ENCODE measurements around the gene RPS15.
A peak's percentile ranks its signal among the peaks of the same experiment; 100 is the strongest.

RPS15 gene

DNA sequence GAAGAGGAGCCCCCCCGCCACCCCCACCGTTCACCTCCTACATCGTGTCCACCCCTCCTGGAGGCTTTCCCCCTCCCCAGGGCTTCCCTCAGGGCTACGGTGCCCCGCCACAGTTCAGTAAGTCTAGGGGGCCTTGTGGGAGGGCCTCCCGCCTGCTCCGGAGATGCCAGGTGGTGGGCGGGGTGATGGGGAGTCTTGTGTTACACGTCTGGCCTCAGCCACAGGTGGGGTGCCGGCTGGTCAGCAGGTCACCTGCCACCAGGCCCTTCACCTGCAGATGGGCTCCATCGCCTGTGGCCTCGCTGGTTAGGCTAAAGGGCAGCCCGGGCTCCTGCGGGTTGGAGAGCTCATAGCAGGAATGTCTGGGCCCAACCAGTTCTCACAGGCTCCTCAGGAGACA is 8.0 kb upstream of the RPS15 start:
- DNase-seq (ENCODE audit: low read depth, low spot score): no peak
- H3K4me3 ChIP-seq (ENCODE audit: low read length): no peak overlapping the region

- no peak for DNase-seq (ENCODE audit: low read depth, low spot score)
- no peak overlapping the region for H3K4me3 ChIP-seq (ENCODE audit: low read length)
Measured at GRCh38 chr19:1431759-1432506, 6.3 kb upstream of the RPS15 start.

DNA sequence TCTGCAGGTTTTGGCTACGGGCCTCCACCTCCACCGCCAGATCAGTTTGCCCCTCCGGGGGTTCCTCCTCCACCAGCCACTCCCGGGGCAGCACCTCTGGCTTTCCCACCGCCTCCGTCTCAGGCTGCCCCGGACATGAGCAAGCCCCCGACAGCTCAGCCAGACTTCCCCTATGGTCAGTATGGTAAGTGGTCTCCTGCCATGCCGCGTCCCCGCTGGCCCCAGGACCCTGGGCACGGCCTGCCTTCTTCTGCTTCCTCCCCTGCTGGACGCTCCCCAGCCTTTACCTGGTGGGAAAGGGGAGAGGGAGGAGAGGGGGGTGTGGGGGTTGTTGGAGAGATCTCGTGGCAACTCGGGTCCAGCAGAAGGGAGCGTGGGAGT is 5.7 kb upstream of the RPS15 start:
- H3K4me3 ChIP-seq (ENCODE audit: low read length): no peak overlapping the region
- no peak for DNase-seq (ENCODE audit: low read depth, low spot score)

- DNase-seq (ENCODE audit: low read depth, low spot score): no peak
- no peak overlapping the region for H3K4me3 ChIP-seq (ENCODE audit: low read length)
Measured at GRCh38 chr19:1433119-1434039, 4.8 kb upstream of the RPS15 start.

DNA sequence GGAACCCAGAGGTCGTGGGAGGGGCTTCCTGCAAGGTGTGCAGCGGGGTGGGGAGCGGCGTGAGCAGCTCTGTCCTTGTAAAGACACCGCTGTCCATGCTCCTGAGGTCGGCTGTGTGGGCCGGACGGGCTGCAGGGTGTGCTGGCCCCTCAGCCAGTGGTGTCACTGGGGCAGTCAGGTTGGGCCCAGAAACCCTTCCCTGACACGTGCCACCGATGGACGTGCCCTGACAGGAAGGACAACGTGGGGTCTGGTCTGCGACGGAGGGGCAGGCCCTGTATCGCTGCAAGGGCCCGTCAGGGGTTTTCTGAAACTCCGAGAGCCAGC is 4.2 kb upstream of the RPS15 start:
- no peak overlapping the region for H3K4me3 ChIP-seq (ENCODE audit: low read length)
- DNase-seq (ENCODE audit: low read depth, low spot score): no peak

- H3K4me3 ChIP-seq (ENCODE audit: low read length): no peak overlapping the region
- no peak for DNase-seq (ENCODE audit: low read depth, low spot score)
Measured at GRCh38 chr19:1434577-1435060, 3.6 kb upstream of the RPS15 start.

GRCh38 chr19:1435378-1435989 is 2.7 kb upstream of the RPS15 start:
- no peak for DNase-seq (ENCODE audit: low read depth, low spot score)
- H3K4me3 ChIP-seq (ENCODE audit: low read length): no peak overlapping the region

DNA sequence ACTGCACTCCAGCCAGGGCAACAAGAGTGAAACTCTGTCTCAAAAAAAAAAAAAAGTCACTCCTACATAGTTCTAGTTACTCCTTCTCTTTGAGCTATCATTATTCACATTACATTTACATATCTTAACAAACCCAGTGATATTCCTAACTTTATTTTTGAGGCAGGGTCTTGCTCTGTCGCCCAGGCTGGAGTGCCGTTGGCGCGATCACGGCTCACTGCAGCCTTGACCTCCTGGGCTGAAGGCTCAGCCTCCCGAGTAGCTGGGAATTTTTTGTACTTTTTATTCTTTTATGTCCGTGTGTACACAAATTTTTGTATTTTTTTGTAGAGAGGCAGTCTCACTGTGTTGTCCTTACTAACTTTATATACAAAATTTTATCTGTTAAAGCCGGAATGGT is 587 bp upstream of the RPS15 start:
- DNase-seq (ENCODE audit: low read depth, low spot score): no peak
- H3K4me3 ChIP-seq (ENCODE audit: low read length): peak overlapping the region; percentile 89

DNA sequence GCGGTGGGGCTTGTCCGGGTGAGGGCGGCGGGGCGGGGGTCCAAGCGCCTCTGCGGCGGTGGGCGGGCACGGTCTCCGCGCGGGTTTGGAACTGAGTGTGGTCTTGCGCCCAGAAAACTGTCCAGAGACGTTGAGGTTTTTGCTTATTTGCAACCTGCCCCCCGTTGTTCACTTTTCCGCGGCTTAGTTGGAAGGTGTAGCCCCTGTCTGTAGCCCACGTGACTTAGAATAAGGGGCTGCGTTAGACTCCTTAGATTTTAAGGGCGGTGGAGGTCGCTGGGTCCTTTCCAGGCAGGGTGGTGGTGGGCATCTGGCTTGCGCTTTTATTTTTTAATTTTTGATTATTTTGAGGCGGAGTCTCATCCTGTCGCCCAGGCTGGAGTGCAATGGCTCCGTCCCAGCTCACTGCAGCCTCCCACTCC is 748 bp downstream of the RPS15 start:
- no peak for DNase-seq (ENCODE audit: low read depth, low spot score)
- peak overlapping the region; percentile 89 for H3K4me3 ChIP-seq (ENCODE audit: low read length)

- H3K4me3 ChIP-seq (ENCODE audit: low read length): peak overlapping the region; percentile 89
- peak; percentile 58 for DNase-seq (ENCODE audit: low read depth, low spot score)
Measured at GRCh38 chr19:1439525-1440417, 1.6 kb downstream of the RPS15 start.

GRCh38 chr19:1440418-1440801 is 2.2 kb downstream of the RPS15 start:
- H3K4me3 ChIP-seq (ENCODE audit: low read length): peak overlapping the region; percentile 89
- DNase-seq (ENCODE audit: low read depth, low spot score): no peak

DNA sequence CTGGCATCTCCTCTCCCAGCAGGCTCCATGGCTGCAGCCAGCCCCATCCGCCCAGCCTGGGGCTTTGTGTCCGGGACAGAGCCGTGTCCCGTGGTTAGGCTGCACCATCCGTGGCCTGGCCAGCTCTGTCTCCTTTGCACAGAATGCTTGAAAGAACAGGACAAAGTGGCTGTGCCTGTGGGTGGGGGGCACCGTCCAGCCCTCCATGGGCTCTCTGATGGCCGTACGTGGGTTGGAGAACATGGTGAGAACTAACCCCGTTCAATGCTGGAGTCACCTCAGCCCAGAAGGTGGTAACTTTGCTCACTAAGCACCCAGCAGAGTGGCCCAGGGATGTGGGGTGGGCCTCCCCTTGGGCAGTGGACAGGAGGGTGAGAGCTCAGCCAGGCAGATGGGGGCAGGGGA is 2.8 kb downstream of the RPS15 start:
- no peak for DNase-seq (ENCODE audit: low read depth, low spot score)
- no peak overlapping the region for H3K4me3 ChIP-seq (ENCODE audit: low read length)

DNA sequence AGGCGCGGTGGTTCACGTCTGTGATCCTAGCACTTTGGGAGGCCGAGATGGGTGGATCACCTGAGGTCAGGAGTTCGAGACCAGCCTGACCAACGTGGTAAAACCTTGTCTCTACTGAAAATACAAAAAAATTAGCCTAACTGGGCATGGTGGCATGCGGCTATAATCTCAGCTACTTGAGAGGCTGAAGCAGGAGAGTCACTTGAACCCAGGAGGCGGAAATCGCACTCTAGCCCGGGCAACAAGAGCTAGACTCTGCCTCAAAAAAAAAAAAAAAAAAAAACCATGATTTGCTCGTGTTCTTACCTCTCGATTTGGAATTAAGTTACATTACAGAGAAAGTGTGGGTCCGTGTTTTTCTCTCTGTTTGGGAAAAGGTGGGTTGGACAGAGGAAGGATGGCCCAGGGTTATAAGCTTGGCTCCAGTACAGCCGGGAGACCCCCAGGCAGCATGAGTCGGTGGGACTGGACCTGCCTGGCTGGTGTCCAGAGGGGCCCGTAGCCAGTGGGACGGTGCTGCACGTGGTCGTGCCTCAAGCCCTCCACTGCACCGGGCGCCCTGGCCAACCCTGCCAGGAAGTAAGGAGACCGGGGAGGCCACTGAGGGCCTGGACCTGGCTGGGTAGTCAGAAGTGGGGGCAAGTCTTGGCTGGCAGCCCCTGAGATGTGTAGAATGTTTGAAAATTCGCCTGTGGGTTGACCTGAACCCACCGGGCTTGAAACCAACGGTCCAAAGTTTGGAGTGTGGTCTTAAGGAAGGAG is 3.7 kb downstream of the RPS15 start:
- H3K4me3 ChIP-seq (ENCODE audit: low read length): no peak overlapping the region
- no peak for DNase-seq (ENCODE audit: low read depth, low spot score)

DNA sequence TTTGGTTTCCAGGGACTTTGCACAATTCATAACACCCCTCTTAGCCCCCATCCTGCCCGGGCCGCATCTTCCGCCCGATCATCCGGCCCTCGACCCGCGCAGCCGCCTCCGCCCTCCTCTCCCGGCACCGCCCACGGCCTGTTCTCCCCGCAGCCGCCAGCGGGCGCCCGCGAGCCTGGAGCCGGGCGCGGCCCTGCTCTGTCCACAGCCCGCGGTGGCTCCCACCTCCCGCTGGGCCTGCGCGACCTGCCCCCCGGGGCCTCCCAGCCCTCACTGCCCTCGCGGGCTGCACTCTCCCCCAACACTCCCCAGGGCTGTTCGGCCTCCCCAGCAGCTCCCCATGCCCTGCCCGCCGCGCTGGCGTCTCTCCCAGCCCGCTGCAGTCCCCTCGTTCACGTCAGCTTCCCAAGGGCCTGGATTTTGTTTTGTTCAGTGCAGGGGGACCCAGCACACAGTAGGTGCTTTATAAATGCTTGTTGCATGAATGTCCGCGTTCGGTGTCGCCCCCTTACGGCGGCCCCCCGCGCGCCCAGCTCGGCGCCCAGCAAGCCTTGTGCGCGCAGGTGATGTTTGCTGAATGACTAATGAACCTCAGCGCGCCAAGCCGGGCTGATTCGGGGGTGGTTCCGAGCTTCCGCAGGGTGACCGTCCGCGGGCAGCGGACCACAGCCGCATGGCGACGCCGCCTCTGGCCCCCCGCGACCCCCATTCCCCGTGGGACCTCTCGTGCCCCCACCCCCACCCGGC is 7.2 kb downstream of the RPS15 start:
- peak overlapping the region; percentile 47 for H3K4me3 ChIP-seq (ENCODE audit: low read length)

DNA sequence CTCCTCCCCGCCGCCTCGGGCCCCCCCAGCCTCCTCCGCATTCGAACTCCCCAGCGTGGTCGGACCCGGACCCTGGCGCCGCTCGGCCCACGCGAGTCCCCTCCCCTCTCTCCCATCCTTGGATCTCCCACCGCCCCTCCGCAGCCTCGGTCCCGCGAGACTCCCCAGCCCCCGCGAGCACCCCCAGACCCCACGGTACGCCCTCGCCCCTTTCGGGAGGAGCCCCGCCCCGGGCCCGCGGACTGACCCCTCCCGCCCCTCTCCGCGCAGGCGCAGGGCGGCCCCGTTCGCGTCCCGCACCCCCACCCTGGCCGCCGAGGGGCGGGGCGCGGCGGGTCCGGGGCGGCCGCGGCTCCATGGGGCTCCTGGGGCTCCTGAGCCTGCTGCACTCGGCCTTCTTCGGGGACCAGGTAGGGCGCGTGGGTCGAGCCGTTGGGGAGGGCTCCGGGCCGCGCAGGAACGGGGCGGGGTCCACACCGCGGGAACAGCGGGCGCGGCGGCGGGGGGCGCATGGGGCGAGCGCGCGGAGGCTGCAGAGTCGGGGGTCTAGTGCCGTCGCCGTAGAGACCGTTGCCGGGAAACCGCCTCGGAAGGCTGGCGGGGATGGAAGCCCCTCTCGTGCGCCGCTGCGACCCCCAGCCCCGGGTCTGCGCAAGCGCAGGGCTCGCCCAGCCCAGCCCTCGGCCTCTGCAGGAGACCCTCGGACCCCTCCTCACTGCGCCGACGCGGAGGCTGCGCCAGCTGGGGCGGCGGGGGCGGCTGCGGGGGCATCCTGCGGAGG is 7.9 kb downstream of the RPS15 start:
- H3K4me3 ChIP-seq (ENCODE audit: low read length): no peak overlapping the region
- no peak for DNase-seq (ENCODE audit: low read depth, low spot score)

More for the DNA sequence above, 7.2 kb downstream of the RPS15 start:
- DNase-seq (ENCODE audit: low read depth, low spot score): no peak

DNA sequence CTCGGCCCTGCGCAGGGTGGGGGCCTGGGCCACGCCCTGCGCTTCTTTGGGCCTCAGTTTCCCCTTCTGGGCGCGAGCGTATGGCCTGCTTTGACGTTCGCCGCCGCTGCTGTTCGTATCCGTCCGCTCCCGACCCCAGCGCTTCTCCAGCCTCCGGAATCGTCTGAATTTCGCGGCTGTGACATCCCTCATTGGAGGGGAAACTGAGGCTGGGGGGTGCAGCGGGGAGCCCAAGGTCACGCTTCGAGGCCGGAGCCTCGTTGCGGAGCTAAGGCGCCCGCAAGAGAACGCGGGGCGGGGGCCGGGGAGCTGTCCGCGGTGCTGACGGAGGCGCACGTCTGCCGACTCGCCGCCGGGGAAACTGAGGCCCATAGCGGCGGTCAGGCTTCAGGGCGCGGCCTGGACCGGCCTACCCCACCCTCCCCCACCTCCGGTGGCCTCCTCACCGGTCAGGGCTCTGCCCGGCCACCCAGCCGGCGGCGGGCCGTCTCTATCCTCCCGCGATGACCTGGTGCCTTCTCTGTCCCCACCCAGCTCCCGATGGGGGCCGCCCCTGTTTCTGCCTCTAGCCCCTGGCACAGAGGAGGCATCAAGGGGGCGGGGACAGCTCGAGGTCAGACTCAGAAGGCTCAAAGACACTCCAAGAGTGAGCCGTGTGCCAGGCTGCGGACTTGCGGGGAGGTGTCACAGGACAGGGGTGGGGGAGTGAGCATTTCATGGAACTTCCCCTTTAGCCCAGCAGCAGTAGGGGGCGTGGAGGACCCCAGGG is 8.7 kb downstream of the RPS15 start:
- DNase-seq (ENCODE audit: low read depth, low spot score): no peak

More for the DNA sequence above, 8.7 kb downstream of the RPS15 start:
- no peak overlapping the region for H3K4me3 ChIP-seq (ENCODE audit: low read length)
